Prostate gland (tissue), 2 donors: ENCODE measurements around the gene SNCG. TPM values are rescaled to one million over a fixed set of nuclear protein-coding genes. Genes with fewer than 3 reads are reported as not detected.

Experiments used
- DNase-seq: peaks from one replicate; pipeline ENCODE4 v3.0.0-alpha.2; 2019; ENCODE audit warnings: low spot score
- H3K27ac ChIP-seq, 2 donors: fragments of 200-600 bp; sonication (generic); 2 replicates each; pipeline ENCODE4 v1.5.1; 2017 to 2019
- H3K27me3 ChIP-seq: fragments of 200-600 bp; sonication (generic); replicated peaks from 2 replicates; pipeline ENCODE4 v1.5.1; 2019; ENCODE audit not compliant: insufficient read depth
- H3K36me3 ChIP-seq, 2 donors: fragments of 200-600 bp; sonication (generic); 1 replicate in 1 of 2; 2 replicates in 1 of 2; pipeline versions ENCODE4 v1.5.1 to v1.8.1; 2017 to 2019
- H3K4me1 ChIP-seq: fragments of 200-600 bp; sonication (generic); replicated peaks from 2 replicates; pipeline ENCODE4 v1.5.1; 2019
- H3K4me3 ChIP-seq, 2 donors: fragments of 200-600 bp; sonication (generic); 2 replicates each; pipeline ENCODE4 v1.5.1; 2017 to 2019
- H3K9me3 ChIP-seq: fragments of 200-600 bp; sonication (generic); 2 replicates; pipeline ENCODE4 v1.5.1; 2017
- CTCF ChIP-seq, 4 experiments: fragments of 200-600 bp in 2 of 4; fragments of 450-650 bp in 2 of 4; sonication (generic) in 2 of 4; IDR thresholded peaks; 1 replicate in 3 of 4; 2 replicates in 1 of 4; pipeline ENCODE4 v1.5.1; 2016 to 2019; ENCODE audit warnings: antibody characterized with exemption in 4 of 4, mild to moderate bottlenecking in 2 of 4, moderate library complexity in 2 of 4
- POLR2A ChIP-seq: fragments of 450-650 bp; IDR thresholded peaks from one replicate; pipeline ENCODE4 v1.6.1; 2016; ENCODE audit warnings: antibody characterized with exemption, mild to moderate bottlenecking
- POLR2AphosphoS5 ChIP-seq: sonication (generic); formaldehyde crosslinking; IDR thresholded peaks from one replicate; pipeline ENCODE4 v1.6.1; 2017; ENCODE audit warnings: antibody characterized with exemption
- WGBS: methylation state at CpG from one replicate; pipeline ENCODE4 v1.1.5; 2018; 5-methylcytosine and 5-hydroxymethylcytosine counted together
- intact Hi-C: fragments of 100-400 bp; cut with DNase I; formaldehyde crosslinking; loops from one replicate; pipeline ENCODE4 v1.14.2; 2022
- total RNA-seq, 2 donors: library from RNA; depleted of rRNA; stranded (reverse); fragments of >200 nt; gene quantifications; one replicate each; pipeline ENCODE4 v1.1.0, GENCODE V29; 2016

Gene SNCG
- total RNA-seq, 2 donors from 2014 or later: 38.5 to 46.6 TPM

- intact Hi-C loops: no loop called here
- no peaks in the 10 kb centered on the region for H3K9me3 ChIP-seq
- no peak overlapping the region for H3K4me3 ChIP-seq
- H3K27me3 ChIP-seq: no peaks in the 10 kb centered on the region
- no peaks in the 10 kb centered on the region for H3K4me1 ChIP-seq
- 60% methylated on average over 82 of the region's 94 CpGs for WGBS
- DNase-seq: no peak
- no peak overlapping the region for H3K27ac ChIP-seq
- no peak for TF ChIP-seq CTCF (IDR thresholded peaks at IDR 0.05)
- no peak for TF ChIP-seq POLR2A
- TF ChIP-seq POLR2AphosphoS5: no peak
- H3K36me3 ChIP-seq: no peaks in the 10 kb centered on the region
These were observed 15.7 kb upstream of the SNCG start for GRCh38 chr10:86942441-86943315.

GRCh38 chr10:86943316-86944030 lies 14.9 kb upstream of the SNCG start:
- no peak for DNase-seq
- no peaks in the 10 kb centered on the region for H3K4me1 ChIP-seq
- no peaks in the 10 kb centered on the region for H3K9me3 ChIP-seq
- no peak overlapping the region for H3K27ac ChIP-seq
- intact Hi-C loops: no loop called here
- no peak overlapping the region for H3K4me3 ChIP-seq
- H3K36me3 ChIP-seq: no peaks in the 10 kb centered on the region
- TF ChIP-seq POLR2A (no peak), CTCF (IDR thresholded peaks at IDR 0.05) (no peak), POLR2AphosphoS5 (no peak)
- 94% methylated on average over 28 of the region's 30 CpGs for WGBS
- no peaks in the 10 kb centered on the region for H3K27me3 ChIP-seq

GRCh38 chr10:86944031-86944419 lies 14.4 kb upstream of the SNCG start:
- H3K27me3 ChIP-seq: no peaks in the 10 kb centered on the region
- no peak overlapping the region for H3K27ac ChIP-seq
- H3K36me3 ChIP-seq: no peaks in the 10 kb centered on the region
- intact Hi-C loops: no loop called here
- 83% methylated on average over 4 of the region's 4 CpGs for WGBS
- DNase-seq: no peak
- H3K4me1 ChIP-seq: no peaks in the 10 kb centered on the region
- TF ChIP-seq POLR2A (no peak), POLR2AphosphoS5 (no peak), CTCF (IDR thresholded peaks at IDR 0.05) (no peak)
- H3K4me3 ChIP-seq: no peak overlapping the region
- no peaks in the 10 kb centered on the region for H3K9me3 ChIP-seq

- intact Hi-C loops: no loop called here
- Histone ChIP-seq H3K9me3 (no peaks in the 10 kb centered on the region), H3K27ac (no peak overlapping the region), H3K4me1 (no peaks in the 10 kb centered on the region), H3K4me3 (no peak overlapping the region), H3K36me3 (no peaks in the 10 kb centered on the region), H3K27me3 (no peaks in the 10 kb centered on the region)
- no peak for TF ChIP-seq CTCF (IDR thresholded peaks at IDR 0.05)
- TF ChIP-seq POLR2AphosphoS5: no peak
- TF ChIP-seq POLR2A: no peak
- DNase-seq: no peak
These were observed 13.9 kb upstream of the SNCG start for GRCh38 chr10:86944471-86944870.
